ENCODE results near the gene PTPRB.

- TF ChIP-seq CTCF (conservative IDR thresholded peaks at IDR 0.05 in 1 of 2, IDR thresholded peaks at IDR 0.05 in 1 of 2; ENCODE audit: low read depth in 1 of 2, low read length in 2 of 2) (no peak), EZH2 (IDR thresholded peaks at IDR 0.05; ENCODE audit: low read length, missing control alignments) (no peak)
These were observed 54.0 kb downstream of the PTPRB start for GRCh38 chr12:70583251-70583650.
